ENCODE results near the gene BPIFB3.
"Not testable (repeated sequence)": the region's sequence is repeated elsewhere in the genome, so short reads cannot be mapped to it uniquely, and the experiment has no call there.

BPIFB3 gene

DNA sequence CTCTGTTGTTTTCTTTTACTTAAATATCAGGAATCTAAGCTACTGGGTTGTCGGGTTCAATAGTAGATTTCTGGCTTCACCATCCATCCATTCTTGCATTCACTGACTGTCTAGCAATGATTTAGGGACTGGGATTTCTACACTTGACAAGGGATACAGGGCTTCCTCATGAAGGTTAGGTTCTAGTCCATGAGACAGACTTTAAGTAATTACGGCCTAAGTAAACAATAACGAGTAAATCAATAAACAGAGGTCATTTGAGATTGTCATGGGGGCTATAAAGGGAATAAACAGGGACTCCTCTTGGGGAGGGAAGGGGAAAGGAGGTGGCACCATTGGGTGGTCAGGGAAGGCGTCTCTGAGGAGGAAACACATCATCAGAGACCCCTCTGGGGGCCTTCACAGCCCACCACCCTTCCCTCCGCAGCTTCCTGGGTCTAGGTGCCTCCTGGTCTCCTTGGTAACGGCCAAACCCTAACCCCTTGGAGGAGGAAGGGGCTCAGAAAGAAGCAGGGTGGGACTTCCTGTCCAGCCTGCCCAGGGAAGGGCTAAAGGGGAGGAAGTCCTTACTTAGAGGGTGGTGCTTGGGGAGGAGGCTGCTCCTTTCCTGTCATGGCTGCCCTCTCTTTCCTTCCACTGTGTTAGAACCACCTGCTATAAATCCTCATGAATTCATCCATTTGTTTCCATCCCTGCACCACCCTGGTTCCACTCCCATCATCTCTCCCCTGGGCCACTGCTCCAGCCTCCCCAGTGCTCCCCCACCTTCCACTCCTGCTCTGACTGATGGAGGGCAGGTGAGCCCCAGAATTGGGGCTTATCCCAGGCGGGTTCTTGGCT lies 59.1 kb downstream of the BPIFB3 start:
- H3K27me3 ChIP-seq (ENCODE audit: insufficient read depth, poor library complexity, severe bottlenecking): peaks cover 5% of the 10 kb centered on the region
- H3K4me1 ChIP-seq (ENCODE audit: insufficient read depth, poor library complexity, severe bottlenecking): no peaks in the 10 kb centered on the region
- ATAC-seq (ENCODE audit: low read depth): peak; percentile 30; the same call in 1 of the 3 replicates

GRCh38 chr20:33113387-33113908 lies 59.7 kb downstream of the BPIFB3 start:
- DNase-seq (ENCODE audit: low spot score): no peak
- no peak for ATAC-seq (ENCODE audit: low read depth)
- H3K4me3 ChIP-seq (ENCODE audit: severe bottlenecking): no peak overlapping the region
- H3K36me3 ChIP-seq (ENCODE audit: low read depth): no peaks in the 10 kb centered on the region
- no peaks in the 10 kb centered on the region for H3K9me3 ChIP-seq (ENCODE audit: severe bottlenecking)
- H3K27ac ChIP-seq (ENCODE audit: poor library complexity, severe bottlenecking): no peak overlapping the region
- TF ChIP-seq, protein P1, sequence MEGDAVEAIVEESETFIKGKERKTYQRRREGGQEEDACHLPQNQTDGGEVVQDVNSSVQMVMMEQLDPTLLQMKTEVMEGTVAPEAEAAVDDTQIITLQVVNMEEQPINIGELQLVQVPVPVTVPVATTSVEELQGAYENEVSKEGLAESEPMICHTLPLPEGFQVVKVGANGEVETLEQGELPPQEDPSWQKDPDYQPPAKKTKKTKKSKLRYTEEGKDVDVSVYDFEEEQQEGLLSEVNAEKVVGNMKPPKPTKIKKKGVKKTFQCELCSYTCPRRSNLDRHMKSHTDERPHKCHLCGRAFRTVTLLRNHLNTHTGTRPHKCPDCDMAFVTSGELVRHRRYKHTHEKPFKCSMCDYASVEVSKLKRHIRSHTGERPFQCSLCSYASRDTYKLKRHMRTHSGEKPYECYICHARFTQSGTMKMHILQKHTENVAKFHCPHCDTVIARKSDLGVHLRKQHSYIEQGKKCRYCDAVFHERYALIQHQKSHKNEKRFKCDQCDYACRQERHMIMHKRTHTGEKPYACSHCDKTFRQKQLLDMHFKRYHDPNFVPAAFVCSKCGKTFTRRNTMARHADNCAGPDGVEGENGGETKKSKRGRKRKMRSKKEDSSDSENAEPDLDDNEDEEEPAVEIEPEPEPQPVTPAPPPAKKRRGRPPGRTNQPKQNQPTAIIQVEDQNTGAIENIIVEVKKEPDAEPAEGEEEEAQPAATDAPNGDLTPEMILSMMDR (IDR thresholded peaks at IDR 0.05; ENCODE audit: poor library complexity, severe bottlenecking): no peak
- peaks cover 5% of the 10 kb centered on the region for H3K27me3 ChIP-seq (ENCODE audit: insufficient read depth, poor library complexity, severe bottlenecking)
- H3K4me1 ChIP-seq (ENCODE audit: insufficient read depth, poor library complexity, severe bottlenecking): no peaks in the 10 kb centered on the region

More for the DNA sequence above, 59.1 kb downstream of the BPIFB3 start:
- DNase-seq (ENCODE audit: low spot score): no peak
- Histone ChIP-seq H3K4me3 (ENCODE audit: severe bottlenecking) (no peak overlapping the region), H3K36me3 (ENCODE audit: low read depth) (no peaks in the 10 kb centered on the region), H3K9me3 (ENCODE audit: severe bottlenecking) (no peaks in the 10 kb centered on the region), H3K27ac (ENCODE audit: poor library complexity, severe bottlenecking) (no peak overlapping the region)
- TF ChIP-seq, protein P1 (IDR thresholded peaks at IDR 0.05; ENCODE audit: poor library complexity, severe bottlenecking): no peak

DNA sequence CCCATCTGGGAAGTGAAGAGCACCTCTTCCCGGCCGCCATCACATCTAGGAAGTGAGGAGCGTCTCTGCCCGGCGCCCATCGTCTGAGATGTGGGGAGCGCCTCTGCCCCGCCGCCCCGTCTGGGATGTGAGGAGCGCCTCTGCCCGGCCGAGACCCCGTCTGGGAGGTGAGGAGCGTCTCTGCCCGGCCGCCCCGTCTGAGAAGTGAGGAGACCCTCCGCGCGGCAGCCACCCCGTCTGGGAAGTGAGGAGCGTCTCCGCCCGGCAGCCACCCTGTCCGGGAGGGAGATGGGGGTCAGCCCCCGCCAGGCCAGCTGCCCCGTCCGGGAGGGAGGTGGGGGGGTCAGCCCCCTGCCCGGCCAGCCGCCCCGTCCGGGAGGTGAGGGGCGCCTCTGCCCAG lies 61.8 kb downstream of the BPIFB3 start:
- H3K9me3 ChIP-seq (ENCODE audit: severe bottlenecking); ATAC-seq (ENCODE audit: low read depth); H3K4me3 ChIP-seq (ENCODE audit: severe bottlenecking): not testable (repeated sequence)

GRCh38 chr20:33119725-33120720 lies 66.3 kb downstream of the BPIFB3 start:
- H3K4me3 ChIP-seq (ENCODE audit: severe bottlenecking): no peak overlapping the region
- ATAC-seq (ENCODE audit: low read depth) (peak; percentile 97), DNase-seq (ENCODE audit: low spot score) (peak; percentile 48)
- H3K27ac ChIP-seq (ENCODE audit: poor library complexity, severe bottlenecking): peak overlapping the region; percentile 64
- H3K4me1 ChIP-seq (ENCODE audit: insufficient read depth, poor library complexity, severe bottlenecking): peaks cover 9% of the 10 kb centered on the region
- H3K36me3 ChIP-seq (ENCODE audit: low read depth): no peaks in the 10 kb centered on the region
- TF ChIP-seq, protein P1 (IDR thresholded peaks at IDR 0.05; ENCODE audit: poor library complexity, severe bottlenecking): no peak
- no peaks in the 10 kb centered on the region for H3K27me3 ChIP-seq (ENCODE audit: insufficient read depth, poor library complexity, severe bottlenecking)
- H3K9me3 ChIP-seq (ENCODE audit: severe bottlenecking): peaks cover 10% of the 10 kb centered on the region

More for the DNA sequence above, 61.8 kb downstream of the BPIFB3 start:
- not testable (repeated sequence) for H3K27ac ChIP-seq (ENCODE audit: poor library complexity, severe bottlenecking); H3K36me3 ChIP-seq (ENCODE audit: low read depth); H3K4me1 ChIP-seq (ENCODE audit: insufficient read depth, poor library complexity, severe bottlenecking); H3K27me3 ChIP-seq (ENCODE audit: insufficient read depth, poor library complexity, severe bottlenecking); DNase-seq (ENCODE audit: low spot score)

DNA sequence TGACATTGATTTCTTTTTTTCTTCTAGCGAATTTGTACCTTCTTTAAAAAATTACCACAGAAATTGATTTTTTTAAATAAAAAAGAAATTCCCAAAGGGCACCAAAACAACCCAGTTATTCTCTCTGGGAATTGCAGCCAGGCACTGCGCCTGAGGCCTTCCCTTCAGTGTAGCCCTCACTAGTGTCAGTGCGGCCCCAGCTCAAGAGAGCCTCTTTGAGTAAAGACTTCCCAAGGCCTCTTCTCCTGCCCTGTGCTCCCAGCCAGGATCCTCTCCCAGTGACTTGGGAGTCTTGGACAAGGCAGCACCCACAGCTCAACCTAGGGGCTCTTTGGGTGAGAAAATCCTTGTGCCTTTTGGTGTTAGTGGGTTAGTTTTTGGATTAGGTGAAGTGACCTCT lies 67.2 kb downstream of the BPIFB3 start:
- Histone ChIP-seq H3K4me3 (ENCODE audit: severe bottlenecking) (no peak overlapping the region), H3K4me1 (ENCODE audit: insufficient read depth, poor library complexity, severe bottlenecking) (peaks cover 9% of the 10 kb centered on the region), H3K27ac (ENCODE audit: poor library complexity, severe bottlenecking) (peak overlapping the region; percentile 64), H3K27me3 (ENCODE audit: insufficient read depth, poor library complexity, severe bottlenecking) (no peaks in the 10 kb centered on the region), H3K9me3 (ENCODE audit: severe bottlenecking) (peaks cover 10% of the 10 kb centered on the region), H3K36me3 (ENCODE audit: low read depth) (no peaks in the 10 kb centered on the region)
- ATAC-seq (ENCODE audit: low read depth): no peak
- DNase-seq (ENCODE audit: low spot score): peak; percentile 68
- TF ChIP-seq, protein P1 (IDR thresholded peaks at IDR 0.05; ENCODE audit: poor library complexity, severe bottlenecking): no peak

DNA sequence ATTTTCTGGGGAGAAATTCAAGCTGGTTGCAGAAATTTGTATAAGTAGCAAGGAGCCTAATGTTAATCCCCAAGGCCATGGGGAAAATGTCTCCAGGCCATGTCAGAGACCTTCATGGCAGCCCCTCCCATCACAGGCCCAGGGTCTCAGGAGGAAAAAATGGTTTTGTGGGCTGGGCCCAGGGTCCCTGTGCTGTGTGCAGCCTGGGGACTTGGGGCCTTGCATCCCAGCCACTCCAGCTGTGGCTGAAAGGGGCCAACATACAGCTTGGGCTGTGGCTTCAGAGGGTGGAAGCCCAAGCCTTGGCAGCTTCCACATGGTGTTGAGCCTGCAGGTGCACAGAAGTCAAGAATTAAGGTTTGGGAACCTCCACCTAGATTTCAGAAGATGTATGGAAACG lies 68.6 kb downstream of the BPIFB3 start:
- not testable (repeated sequence) for H3K4me3 ChIP-seq (ENCODE audit: severe bottlenecking); H3K36me3 ChIP-seq (ENCODE audit: low read depth); H3K4me1 ChIP-seq (ENCODE audit: insufficient read depth, poor library complexity, severe bottlenecking); H3K27ac ChIP-seq (ENCODE audit: poor library complexity, severe bottlenecking); H3K27me3 ChIP-seq (ENCODE audit: insufficient read depth, poor library complexity, severe bottlenecking); ATAC-seq (ENCODE audit: low read depth); DNase-seq (ENCODE audit: low spot score)
- peaks cover 10% of the 10 kb centered on the region for H3K9me3 ChIP-seq (ENCODE audit: severe bottlenecking)
